A549 (cell line): ENCODE measurements around the gene NAB1. TPM values are rescaled to one million over a fixed set of nuclear protein-coding genes. Genes with fewer than 3 reads are reported as not detected.
A peak's percentile ranks its signal among the peaks of the same experiment; 100 is the strongest.

Source experiments
- ATAC-seq, 2 experiments: fragments of 200-7000 bp in 1 of 2; fragments of >200 bp in 1 of 2; cut with Nextera tagmentation in 1 of 2; cut with Tn5 transposase in 1 of 2; 3 replicates each; pipeline versions ENCODE4 v1.8.0 to v1.9.1; 2018 to 2020; ENCODE audit warnings: mild to moderate bottlenecking in 1 of 2, moderate library complexity in 1 of 2
- CTCF ChIA-PET: fragments of 300-600 bp; sonication (Branson Sonifier 250); formaldehyde crosslinking; extraction: SDS; loops from one replicate; lab custom pipeline; 2021; ENCODE audit warnings: antibody characterized with exemption, inconsistent platforms; lab: Yijun Ruan, JAX
- POLR2A ChIA-PET: fragments of 350-600 bp; formaldehyde crosslinking; extraction: SDS; loops from one replicate; lab custom pipeline; 2021; ENCODE audit warnings: antibody characterized with exemption, inconsistent platforms; lab: Yijun Ruan, JAX
- DNase-seq, 2 experiments: peaks; one replicate each; pipeline versions ENCODE4 v3.0.0 to v3.0.0-alpha.2; 2011 to 2016; ENCODE audit warnings: low read depth in 1 of 2, low spot score in 1 of 2
- FAIRE-seq: peaks from 2 replicates; lab custom pipeline; 2011; peaks lifted over from hg19 to GRCh38; lab: Jason Lieb, UNC
- H3K27ac ChIP-seq, 2 experiments: fragments of >200 bp; sonication (Bioruptor Twin); formaldehyde crosslinking; 3 replicates each; pipeline ENCODE4 v1.5.1; 2016 to 2017
- H3K4me1 ChIP-seq: fragments of >200 bp; sonication (Bioruptor Twin); formaldehyde crosslinking; 3 replicates; pipeline ENCODE4 v1.6.1; 2016
- H3K4me2 ChIP-seq: fragments of >200 bp; sonication (Bioruptor Twin); formaldehyde crosslinking; 3 replicates; pipeline ENCODE4 v1.6.1; 2016
- H3K4me3 ChIP-seq: fragments of >200 bp; sonication (Bioruptor Twin); formaldehyde crosslinking; 3 replicates; pipeline ENCODE4 v1.5.1; 2016
- H3K9me3 ChIP-seq: fragments of >200 bp; sonication (Bioruptor Twin); formaldehyde crosslinking; 3 replicates; pipeline ENCODE4 v1.6.1; 2016
- CHD4 ChIP-seq: fragments of 200-600 bp; sonication (generic); IDR thresholded peaks from 2 replicates; pipeline ENCODE4 v1.6.1; 2016; ENCODE audit warnings: antibody characterized with exemption, mild to moderate bottlenecking, borderline replicate concordance
- CTCF ChIP-seq: fragments of >200 bp; sonication (Bioruptor Twin); formaldehyde crosslinking; IDR thresholded peaks from 3 replicates; pipeline ENCODE4 v1.5.1; 2016
- EHF ChIP-seq: fragments of 250-450 bp; sonication (Bioruptor Pico); IDR thresholded peaks from 2 replicates; pipeline ENCODE4 v1.5.0; 2020; ENCODE audit warnings: mild to moderate bottlenecking
- EHMT2 ChIP-seq: fragments of 200-600 bp; sonication (generic); IDR thresholded peaks from 2 replicates; pipeline ENCODE4 v1.6.1; 2016; ENCODE audit warnings: antibody characterized with exemption, low read depth, mild to moderate bottlenecking, moderate library complexity
- ELK1 ChIP-seq: fragments of 150-350 bp; IDR thresholded peaks from 2 replicates; pipeline ENCODE4 v1.6.1; 2014; ENCODE audit warnings: low read depth, mild to moderate bottlenecking, low read length
- ESRRA ChIP-seq: fragments of 150-350 bp; IDR thresholded peaks from 2 replicates; pipeline ENCODE4 v1.6.1; 2014; ENCODE audit warnings: mild to moderate bottlenecking, low read length, borderline replicate concordance
- FOSB ChIP-seq: fragments of 250-450 bp; sonication (Bioruptor Pico); IDR thresholded peaks from 2 replicates; pipeline ENCODE4 v1.5.0; 2020; ENCODE audit warnings: mild to moderate bottlenecking, moderate library complexity
- FOXS1 ChIP-seq: fragments of 250-450 bp; sonication (Bioruptor Pico); IDR thresholded peaks from 2 replicates; pipeline ENCODE4 v1.5.0; 2020; ENCODE audit warnings: mild to moderate bottlenecking, moderate library complexity
- HDAC2 ChIP-seq: fragments of 200-600 bp; sonication (generic); IDR thresholded peaks from 2 replicates; pipeline ENCODE4 v1.6.1; 2016
- HOXA7 ChIP-seq: fragments of 250-450 bp; sonication (Bioruptor Pico); IDR thresholded peaks from 2 replicates; pipeline ENCODE4 v1.5.0; 2020; ENCODE audit warnings: mild to moderate bottlenecking, moderate library complexity
- JUN ChIP-seq, 2 experiments: fragments of >200 bp; sonication (Bioruptor Twin); formaldehyde crosslinking; IDR thresholded peaks; 2 replicates in 1 of 2; 3 replicates in 1 of 2; pipeline ENCODE4 v1.6.1; 2016 to 2017
- JUNB ChIP-seq: fragments of >200 bp; sonication (Bioruptor Twin); formaldehyde crosslinking; IDR thresholded peaks from 2 replicates; pipeline ENCODE4 v1.6.1; 2016
- KDM5A ChIP-seq: fragments of 200-600 bp; sonication (generic); IDR thresholded peaks from 2 replicates; pipeline ENCODE4 v1.6.1; 2016; ENCODE audit warnings: antibody characterized with exemption, mild to moderate bottlenecking
- MAFK ChIP-seq: fragments of 450-650 bp; IDR thresholded peaks from 2 replicates; pipeline ENCODE4 v1.6.1; 2014; ENCODE audit not compliant: partially characterized antibody
- NR3C1 ChIP-seq: fragments of >200 bp; sonication (Bioruptor Twin); formaldehyde crosslinking; IDR thresholded peaks from 3 replicates; pipeline ENCODE4 v1.6.1; 2017
- POLR2AphosphoS2 ChIP-seq: conservative IDR thresholded peaks from 2 replicates; pipeline ENCODE4 v1.6.1; 2012; ENCODE audit warnings: low read length, improper control_type of control experiment, inconsistent platforms
- RCOR1 ChIP-seq: fragments of 150-350 bp; IDR thresholded peaks from 2 replicates; pipeline ENCODE4 v1.6.1; 2014; ENCODE audit warnings: antibody characterized with exemption, low read length, low read depth
- SMC3 ChIP-seq: fragments of >200 bp; sonication (Bioruptor Twin); formaldehyde crosslinking; IDR thresholded peaks from 3 replicates; pipeline ENCODE4 v1.6.1; 2018; ENCODE audit warnings: inconsistent platforms
- SREBF2 ChIP-seq: fragments of 450-650 bp; IDR thresholded peaks from 2 replicates; pipeline ENCODE4 v1.6.1; 2014; ENCODE audit warnings: mild to moderate bottlenecking, moderate library complexity
- ZNF302 ChIP-seq: fragments of 250-450 bp; sonication (Bioruptor Pico); IDR thresholded peaks from 2 replicates; pipeline ENCODE4 v1.9.0; 2021; ENCODE audit warnings: inconsistent platforms, mild to moderate bottlenecking, moderate library complexity
- WGBS: methylation state at CpG from one replicate; pipeline ENCODE4 v1.1.6; 2017; ENCODE audit errors: missing lambda C conversion rate; 5-methylcytosine and 5-hydroxymethylcytosine counted together
- polyA plus RNA-seq, 4 experiments: library from polyadenylated mRNA; depleted of rRNA in 3 of 4; stranded (reverse); fragments of >200 nt; fragmentation: RNase III in 1 of 4; extraction: RNeasy Plus Mini Kit Qiagen cat#74134 plus additional on column Dnase treatment in 1 of 4; gene quantifications; 2 replicates in 3 of 4; 3 replicates in 1 of 4; pipeline ENCODE4 v1.2.3, GENCODE V29; 2011 to 2017
- TF ChIP-seq, protein P1 (sequence below): fragments of 250-450 bp; sonication (Bioruptor Pico); IDR thresholded peaks from 2 replicates; pipeline ENCODE4 v1.5.0; 2020; ENCODE audit warnings: low read depth, mild to moderate bottlenecking, moderate library complexity
- TF ChIP-seq, protein P2 (sequence below): IDR thresholded peaks from 2 replicates; pipeline ENCODE4 v1.6.1; 2012

NAB1 gene
- polyA plus RNA-seq, 2 of the 4 experiments (the other 2 are of a cell fraction), result 37.6 to 67.3 TPM

GRCh38 chr2:190599546-190600220 lies 49.2 kb upstream of the NAB1 start:
- Histone ChIP-seq H3K4me1 (peaks cover 29% of the 10 kb centered on the region), H3K27ac (peak overlapping the region in 1 of 2 experiments; percentile 8; a peak in 2 of 6 replicates), H3K9me3 (no peaks in the 10 kb centered on the region), H3K4me2 (peak overlapping the region; percentile 20; the same call in 2 of the 3 replicates), H3K4me3 (no peak overlapping the region)
- ChIA-PET POLR2A (no interaction called here), CTCF (no interaction called here)
- DNase-seq (no peak), FAIRE-seq (no peak), ATAC-seq (peak in 1 of 2 experiments; percentile 43; a peak in 3 of 6 replicates)
- TF ChIP-seq ZNF302 (CRISPR knock-in tag), result no peak
- no peak for TF ChIP-seq RCOR1
- TF ChIP-seq CHD4, result no peak
- TF ChIP-seq ELK1, result no peak
- TF ChIP-seq, protein P1, sequence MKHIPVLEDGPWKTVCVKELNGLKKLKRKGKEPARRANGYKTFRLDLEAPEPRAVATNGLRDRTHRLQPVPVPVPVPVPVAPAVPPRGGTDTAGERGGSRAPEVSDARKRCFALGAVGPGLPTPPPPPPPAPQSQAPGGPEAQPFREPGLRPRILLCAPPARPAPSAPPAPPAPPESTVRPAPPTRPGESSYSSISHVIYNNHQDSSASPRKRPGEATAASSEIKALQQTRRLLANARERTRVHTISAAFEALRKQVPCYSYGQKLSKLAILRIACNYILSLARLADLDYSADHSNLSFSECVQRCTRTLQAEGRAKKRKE (CRISPR knock-in tag), result no peak
- TF ChIP-seq, protein P2, sequence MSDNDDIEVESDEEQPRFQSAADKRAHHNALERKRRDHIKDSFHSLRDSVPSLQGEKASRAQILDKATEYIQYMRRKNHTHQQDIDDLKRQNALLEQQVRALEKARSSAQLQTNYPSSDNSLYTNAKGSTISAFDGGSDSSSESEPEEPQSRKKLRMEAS, result no peak
- no peak for TF ChIP-seq MAFK
- TF ChIP-seq EHF (CRISPR knock-in tag), result no peak
- TF ChIP-seq KDM5A, result no peak
- TF ChIP-seq EHMT2, result no peak
- TF ChIP-seq FOXS1, result no peak
- no peak for TF ChIP-seq FOSB (CRISPR knock-in tag)
- TF ChIP-seq POLR2AphosphoS2, result no peak
- TF ChIP-seq HDAC2, result no peak
- no peak for TF ChIP-seq ESRRA
- no peak for TF ChIP-seq HOXA7
- no peak for TF ChIP-seq JUNB
- no peak for TF ChIP-seq JUN (IDR thresholded peaks at IDR 0.05)
- 85% methylated on average over 8 of the region's 8 CpGs for WGBS

GRCh38 chr2:190600293-190601103 lies 48.4 kb upstream of the NAB1 start:
- DNase-seq, result no peak
- H3K9me3 ChIP-seq, result no peaks in the 10 kb centered on the region
- TF ChIP-seq SMC3, result no peak
- TF ChIP-seq SREBF2, result no peak
- no peak for TF ChIP-seq CTCF
- no peak for TF ChIP-seq EHF (CRISPR knock-in tag)
- no peak for TF ChIP-seq NR3C1
- TF ChIP-seq KDM5A, result no peak
- 68% methylated on average over 5 of the region's 5 CpGs for WGBS
- no peak for FAIRE-seq
- H3K27ac ChIP-seq, result peak overlapping the region in 1 of 2 experiments; percentile 8; a peak in 2 of 6 replicates
- ChIA-PET POLR2A (no interaction called here), CTCF (no interaction called here)
- peak overlapping the region; percentile 20; the same call in 2 of the 3 replicates for H3K4me2 ChIP-seq
- peak in 1 of 2 experiments; percentile 56; a peak in 3 of 6 replicates for ATAC-seq
- no peak overlapping the region for H3K4me3 ChIP-seq
- H3K4me1 ChIP-seq, result peaks cover 29% of the 10 kb centered on the region
